A673 (cell line): ENCODE results near the gene TFB2M. TPM values are rescaled to one million over a fixed set of nuclear protein-coding genes. Genes with fewer than 3 reads are reported as not detected.

Experiments used
- BruUV-seq: library from RNA; stranded (reverse); fragments of 400-500 nt; replicated peaks from 2 replicates; lab custom pipeline; 2021; lab: Mats Ljungman, UMichigan
- CTCF ChIA-PET: fragments of 300-600 bp; sonication (Branson Sonifier 250); formaldehyde crosslinking; loops from one replicate; lab custom pipeline; 2022; ENCODE audit warnings: antibody characterized with exemption; lab: Charles Lee
- POLR2A ChIA-PET: fragments of 300-600 bp; sonication (Branson Sonifier 250); formaldehyde crosslinking; loops from one replicate; lab custom pipeline; 2022; ENCODE audit warnings: antibody characterized with exemption; ENCODE audit not compliant: low non-redundant PET; lab: Charles Lee
- DNase-seq: peaks from one replicate; pipeline ENCODE4 v3.0.0-alpha.2; 2015; ENCODE audit warnings: low spot score
- H3K27ac ChIP-seq: fragments of 200-600 bp; sonication (generic); 2 replicates; pipeline ENCODE4 v1.5.1; 2016; ENCODE audit warnings: mixed run types, low read depth, mild to moderate bottlenecking, mixed read lengths, antibody characterized with exemption, low read length; ENCODE audit not compliant: poor library complexity, severe bottlenecking
- H3K27me3 ChIP-seq: fragments of 200-600 bp; sonication (generic); replicated peaks from 2 replicates; pipeline ENCODE4 v1.6.1; 2017; ENCODE audit warnings: mixed run types, low read depth, mild to moderate bottlenecking, mixed read lengths, antibody characterized with exemption, low read length; ENCODE audit not compliant: insufficient read depth, poor library complexity
- H3K36me3 ChIP-seq: fragments of 200-600 bp; sonication (generic); 2 replicates; pipeline ENCODE4 v1.6.1; 2016; ENCODE audit warnings: mixed run types, mild to moderate bottlenecking, mixed read lengths, antibody characterized with exemption, low read length; ENCODE audit not compliant: insufficient read depth, poor library complexity, severe bottlenecking
- H3K4me1 ChIP-seq: fragments of 200-600 bp; sonication (generic); 2 replicates; pipeline ENCODE4 v1.6.1; 2017; ENCODE audit warnings: mixed run types, mild to moderate bottlenecking, mixed read lengths, antibody characterized with exemption, low read length; ENCODE audit not compliant: insufficient read depth, poor library complexity, severe bottlenecking
- H3K4me3 ChIP-seq: fragments of 200-600 bp; sonication (generic); 2 replicates; pipeline ENCODE4 v1.5.1; 2016; ENCODE audit warnings: low read depth, mixed run types, mild to moderate bottlenecking, mixed read lengths, low read length; ENCODE audit not compliant: poor library complexity, severe bottlenecking
- H3K9me3 ChIP-seq: fragments of 200-600 bp; sonication (generic); 2 replicates; pipeline ENCODE4 v1.6.1; 2016; ENCODE audit warnings: mixed run types, low read depth, mild to moderate bottlenecking, mixed read lengths, antibody characterized with exemption, low read length; ENCODE audit not compliant: poor library complexity, severe bottlenecking
- CTCF ChIP-seq: fragments of 300-800, 200-600 bp; sonication (generic); conservative IDR thresholded peaks from 2 replicates; pipeline ENCODE4 v1.5.1; 2017; ENCODE audit warnings: low read depth, mild to moderate bottlenecking, antibody characterized with exemption, low read length, moderate library complexity, mixed read lengths
- EZH2 ChIP-seq: fragments of 200-600 bp; sonication (generic); IDR thresholded peaks from 2 replicates; pipeline ENCODE4 v1.6.1; 2017; ENCODE audit warnings: borderline replicate concordance, low read depth, mild to moderate bottlenecking, mixed read lengths, antibody characterized with exemption, low read length; ENCODE audit not compliant: poor library complexity, severe bottlenecking
- intact Hi-C: fragments of 100-400 bp; cut with micrococcal nuclease; formaldehyde crosslinking; loops from one replicate; pipeline ENCODE4 v1.10.0; 2022; ENCODE audit not compliant: unreplicated experiment
- total RNA-seq: library from RNA; stranded (reverse); gene quantifications from 2 replicates; pipeline ENCODE4 v1.2.3, GENCODE V29; 2021

TFB2M gene
- total RNA-seq, 1 experiment from 2014 or later: 21.1 TPM

- POLR2A ChIA-PET: no interaction called here
- H3K9me3 ChIP-seq: no peaks in the 10 kb centered on the region
- intact Hi-C loops: no loop called here
- no TSS peak for BruUV-seq
- H3K4me1 ChIP-seq: no peaks in the 10 kb centered on the region
- 0 out of 2 replicates have a peak, but pooled peaks have one; percentile 18 for TF ChIP-seq CTCF
- TF ChIP-seq EZH2: no peak
- no peaks in the 10 kb centered on the region for H3K27me3 ChIP-seq
- peak; percentile 90 for DNase-seq
- H3K36me3 ChIP-seq: no peaks in the 10 kb centered on the region
- CTCF ChIA-PET: no interaction called here
- peak within 1 kb of the TSS; percentile 87 for H3K4me3 ChIP-seq
- peak within 1 kb of the TSS; percentile 43 for H3K27ac ChIP-seq
Observed at GRCh38 chr1:246506674-246507481, 59.2 kb downstream of the TFB2M start, which contains the start of gene SMYD3. Gene SMYD3 (minus strand): TSS chr1:246507279.

GRCh38 chr1:246506367-246506673 is 59.7 kb downstream of the TFB2M start:
- DNase-seq: no peak
- no peaks in the 10 kb centered on the region for H3K36me3 ChIP-seq
- ChIA-PET POLR2A (no interaction called here), CTCF (no interaction called here)
- H3K9me3 ChIP-seq: no peaks in the 10 kb centered on the region
- no peaks in the 10 kb centered on the region for H3K27me3 ChIP-seq
- H3K4me1 ChIP-seq: no peaks in the 10 kb centered on the region
- TF ChIP-seq EZH2: no peak
- TF ChIP-seq CTCF: no peak
- peak overlapping the region; percentile 87 for H3K4me3 ChIP-seq
- intact Hi-C loops: no loop called here
- H3K27ac ChIP-seq: peak overlapping the region; percentile 43
- BruUV-seq: no TSS peak

- POLR2A ChIA-PET: no interaction called here
- H3K4me1 ChIP-seq: no peaks in the 10 kb centered on the region
- no peaks in the 10 kb centered on the region for H3K27me3 ChIP-seq
- no peaks in the 10 kb centered on the region for H3K9me3 ChIP-seq
- CTCF ChIA-PET: no interaction called here
- no peak overlapping the region for H3K4me3 ChIP-seq
- no peak overlapping the region for H3K27ac ChIP-seq
- H3K36me3 ChIP-seq: no peaks in the 10 kb centered on the region
- BruUV-seq: no TSS peak
- intact Hi-C loops: no loop called here
- no peak for TF ChIP-seq CTCF
- TF ChIP-seq EZH2: no peak
- no peak for DNase-seq
Observed at GRCh38 chr1:246503341-246503740, 62.7 kb downstream of the TFB2M start.
